ENCODE measurements around the gene SPTA1.

Gene SPTA1

GRCh38 chr1:158600735-158601134, 85.8 kb downstream of the SPTA1 start:
- Histone ChIP-seq H3K4me2 (ENCODE audit: low read depth, low read length, poor library complexity, severe bottlenecking) (no peak overlapping the region), H3K9me3 (ENCODE audit: insufficient read depth, low read depth, low read length) (peaks cover 9% of the 10 kb centered on the region; the same call in 1 of the 2 replicates), H3K36me3 (ENCODE audit: insufficient read depth, low read length) (no peaks in the 10 kb centered on the region), H3K9me2 (replicated peaks; ENCODE audit: low read depth, low read length) (no peaks in the 10 kb centered on the region), H4K20me1 (ENCODE audit: insufficient read depth, low read length, poor library complexity, severe bottlenecking) (no peaks in the 10 kb centered on the region), H3K9ac (ENCODE audit: low read depth, low read length, poor library complexity, severe bottlenecking) (no peak overlapping the region), H2AFZ (ENCODE audit: low read length) (no peak overlapping the region), H3K27me3 (ENCODE audit: insufficient read depth, low read length, poor library complexity, severe bottlenecking) (no peaks in the 10 kb centered on the region), H3K4me3 (ENCODE audit: low read length, poor library complexity, severe bottlenecking) (no peak overlapping the region), H3F3A (ENCODE audit: low read depth) (no peaks in the 10 kb centered on the region), H3K79me2 (ENCODE audit: insufficient read depth, low read length) (no peaks in the 10 kb centered on the region), H3K4me1 (ENCODE audit: insufficient read depth, low read length, poor library complexity, severe bottlenecking) (no peaks in the 10 kb centered on the region)
- no peak for TF ChIP-seq EZH2phosphoT487 (IDR thresholded peaks at IDR 0.05; ENCODE audit: borderline replicate concordance)
- no peak for TF ChIP-seq CTCF (conservative IDR thresholded peaks at IDR 0.05; ENCODE audit: low read length)

GRCh38 chr1:158586942-158587341, 99.6 kb downstream of the SPTA1 start:
- Histone ChIP-seq H2AFZ (ENCODE audit: low read length) (no peak overlapping the region), H3K9ac (ENCODE audit: low read depth, low read length, poor library complexity, severe bottlenecking) (no peak overlapping the region), H4K20me1 (ENCODE audit: insufficient read depth, low read length, poor library complexity, severe bottlenecking) (no peaks in the 10 kb centered on the region), H3F3A (ENCODE audit: low read depth) (no peaks in the 10 kb centered on the region), H3K4me1 (ENCODE audit: insufficient read depth, low read length, poor library complexity, severe bottlenecking) (no peaks in the 10 kb centered on the region), H3K4me2 (ENCODE audit: low read depth, low read length, poor library complexity, severe bottlenecking) (no peak overlapping the region), H3K36me3 (ENCODE audit: insufficient read depth, low read length) (no peaks in the 10 kb centered on the region), H3K27me3 (ENCODE audit: insufficient read depth, low read length, poor library complexity, severe bottlenecking) (no peaks in the 10 kb centered on the region), H3K79me2 (ENCODE audit: insufficient read depth, low read length) (no peaks in the 10 kb centered on the region), H3K4me3 (ENCODE audit: low read length, poor library complexity, severe bottlenecking) (no peak overlapping the region), H3K9me2 (replicated peaks; ENCODE audit: low read depth, low read length) (no peaks in the 10 kb centered on the region), H3K9me3 (ENCODE audit: insufficient read depth, low read depth, low read length) (no peaks in the 10 kb centered on the region; the same call in 1 of the 2 replicates)
- TF ChIP-seq EZH2phosphoT487 (IDR thresholded peaks at IDR 0.05; ENCODE audit: borderline replicate concordance): no peak
- TF ChIP-seq CTCF (conservative IDR thresholded peaks at IDR 0.05; ENCODE audit: low read length): no peak

GRCh38 chr1:158583962-158584361, 102.6 kb downstream of the SPTA1 start:
- Histone ChIP-seq H3K36me3 (ENCODE audit: insufficient read depth, low read length) (no peaks in the 10 kb centered on the region), H4K20me1 (ENCODE audit: insufficient read depth, low read length, poor library complexity, severe bottlenecking) (no peaks in the 10 kb centered on the region), H3K9me3 (ENCODE audit: insufficient read depth, low read depth, low read length) (no peaks in the 10 kb centered on the region; the same call in 1 of the 2 replicates), H3K4me2 (ENCODE audit: low read depth, low read length, poor library complexity, severe bottlenecking) (no peak overlapping the region), H2AFZ (ENCODE audit: low read length) (no peak overlapping the region), H3K79me2 (ENCODE audit: insufficient read depth, low read length) (no peaks in the 10 kb centered on the region), H3F3A (ENCODE audit: low read depth) (no peaks in the 10 kb centered on the region), H3K4me3 (ENCODE audit: low read length, poor library complexity, severe bottlenecking) (no peak overlapping the region), H3K9ac (ENCODE audit: low read depth, low read length, poor library complexity, severe bottlenecking) (no peak overlapping the region), H3K4me1 (ENCODE audit: insufficient read depth, low read length, poor library complexity, severe bottlenecking) (no peaks in the 10 kb centered on the region), H3K27me3 (ENCODE audit: insufficient read depth, low read length, poor library complexity, severe bottlenecking) (no peaks in the 10 kb centered on the region), H3K9me2 (replicated peaks; ENCODE audit: low read depth, low read length) (no peaks in the 10 kb centered on the region)
- TF ChIP-seq CTCF (conservative IDR thresholded peaks at IDR 0.05; ENCODE audit: low read length) (no peak), EZH2phosphoT487 (IDR thresholded peaks at IDR 0.05; ENCODE audit: borderline replicate concordance) (no peak)
